A549 (cell line): ENCODE data around the gene RPTOR. TPM values are rescaled to one million over a fixed set of nuclear protein-coding genes. Genes with fewer than 3 reads are reported as not detected.

Experiments used
- ATAC-seq, 2 experiments: fragments of 200-7000 bp in 1 of 2; fragments of >200 bp in 1 of 2; cut with Nextera tagmentation in 1 of 2; cut with Tn5 transposase in 1 of 2; 3 replicates each; pipeline versions ENCODE4 v1.8.0 to v1.9.1; 2018 to 2020; ENCODE audit warnings: mild to moderate bottlenecking in 1 of 2, moderate library complexity in 1 of 2
- CTCF ChIA-PET: fragments of 300-600 bp; sonication (Branson Sonifier 250); formaldehyde crosslinking; extraction: SDS; loops from one replicate; lab custom pipeline; 2021; ENCODE audit warnings: antibody characterized with exemption, inconsistent platforms; lab: Yijun Ruan, JAX
- POLR2A ChIA-PET: fragments of 350-600 bp; formaldehyde crosslinking; extraction: SDS; loops from one replicate; lab custom pipeline; 2021; ENCODE audit warnings: antibody characterized with exemption, inconsistent platforms; lab: Yijun Ruan, JAX
- DNase-seq, 2 experiments: peaks; one replicate each; pipeline versions ENCODE4 v3.0.0 to v3.0.0-alpha.2; 2011 to 2016; ENCODE audit warnings: low read depth in 1 of 2, low spot score in 1 of 2
- FAIRE-seq: peaks from 2 replicates; lab custom pipeline; 2011; peaks lifted over from hg19 to GRCh38; lab: Jason Lieb, UNC
- H3K27ac ChIP-seq, 2 experiments: fragments of >200 bp; sonication (Bioruptor Twin); formaldehyde crosslinking; 3 replicates each; pipeline ENCODE4 v1.5.1; 2016 to 2017
- H3K4me1 ChIP-seq: fragments of >200 bp; sonication (Bioruptor Twin); formaldehyde crosslinking; 3 replicates; pipeline ENCODE4 v1.6.1; 2016
- H3K4me2 ChIP-seq: fragments of >200 bp; sonication (Bioruptor Twin); formaldehyde crosslinking; 3 replicates; pipeline ENCODE4 v1.6.1; 2016
- H3K4me3 ChIP-seq: fragments of >200 bp; sonication (Bioruptor Twin); formaldehyde crosslinking; 3 replicates; pipeline ENCODE4 v1.5.1; 2016
- H3K9me3 ChIP-seq: fragments of >200 bp; sonication (Bioruptor Twin); formaldehyde crosslinking; 3 replicates; pipeline ENCODE4 v1.6.1; 2016
- ATOH8 ChIP-seq: fragments of 250-450 bp; sonication (Bioruptor Pico); IDR thresholded peaks from 2 replicates; pipeline ENCODE4 v1.5.0; 2020; ENCODE audit warnings: low read depth, mild to moderate bottlenecking, moderate library complexity
- BCL3 ChIP-seq: fragments of >200 bp; sonication (Bioruptor Twin); formaldehyde crosslinking; IDR thresholded peaks from 3 replicates; pipeline ENCODE4 v1.6.1; 2016
- CBX2 ChIP-seq: fragments of 200-600 bp; sonication (generic); IDR thresholded peaks from 2 replicates; pipeline ENCODE4 v1.6.1; 2016; ENCODE audit warnings: low read depth, mild to moderate bottlenecking, borderline replicate concordance
- CEBPB ChIP-seq, 2 experiments: fragments of >200 bp in 1 of 2; sonication (Bioruptor Twin) in 1 of 2; formaldehyde crosslinking in 1 of 2; IDR thresholded peaks; 2 replicates each; pipeline ENCODE4 v1.6.1; 2012 to 2016
- CHD4 ChIP-seq: fragments of 200-600 bp; sonication (generic); IDR thresholded peaks from 2 replicates; pipeline ENCODE4 v1.6.1; 2016; ENCODE audit warnings: antibody characterized with exemption, mild to moderate bottlenecking, borderline replicate concordance
- E2F6 ChIP-seq: IDR thresholded peaks from 2 replicates; pipeline ENCODE4 v1.6.1; 2012; ENCODE audit warnings: low read depth, borderline replicate concordance
- EHF ChIP-seq: fragments of 250-450 bp; sonication (Bioruptor Pico); IDR thresholded peaks from 2 replicates; pipeline ENCODE4 v1.5.0; 2020; ENCODE audit warnings: mild to moderate bottlenecking
- EP300 ChIP-seq, 2 experiments: fragments of >200 bp; sonication (Bioruptor Twin); formaldehyde crosslinking; IDR thresholded peaks; 2 replicates in 1 of 2; 3 replicates in 1 of 2; pipeline ENCODE4 v1.6.1; 2016 to 2017
- FOSB ChIP-seq: fragments of 250-450 bp; sonication (Bioruptor Pico); IDR thresholded peaks from 2 replicates; pipeline ENCODE4 v1.5.0; 2020; ENCODE audit warnings: mild to moderate bottlenecking, moderate library complexity
- FOXS1 ChIP-seq: fragments of 250-450 bp; sonication (Bioruptor Pico); IDR thresholded peaks from 2 replicates; pipeline ENCODE4 v1.5.0; 2020; ENCODE audit warnings: mild to moderate bottlenecking, moderate library complexity
- GATA3 ChIP-seq: IDR thresholded peaks from 2 replicates; pipeline ENCODE4 v1.6.1; 2012; ENCODE audit warnings: borderline replicate concordance
- KDM1A ChIP-seq: fragments of 200-600 bp; sonication (generic); IDR thresholded peaks from 2 replicates; pipeline ENCODE4 v1.6.1; 2016; ENCODE audit warnings: low read depth, mild to moderate bottlenecking
- NFE2L2 ChIP-seq: fragments of 150-350 bp; conservative IDR thresholded peaks from 2 replicates; pipeline ENCODE4 v1.6.1; 2014; ENCODE audit warnings: low read length
- NR3C1 ChIP-seq: fragments of >200 bp; sonication (Bioruptor Twin); formaldehyde crosslinking; IDR thresholded peaks from 3 replicates; pipeline ENCODE4 v1.6.1; 2017
- PHF8 ChIP-seq: fragments of 200-600 bp; sonication (generic); IDR thresholded peaks from 2 replicates; pipeline ENCODE4 v1.6.1; 2016; ENCODE audit warnings: low read depth, mild to moderate bottlenecking, antibody characterized with exemption, moderate library complexity, borderline replicate concordance
- REST ChIP-seq: fragments of 200-600 bp; sonication (generic); IDR thresholded peaks from 2 replicates; pipeline ENCODE4 v1.6.1; 2016; ENCODE audit warnings: antibody characterized with exemption, mild to moderate bottlenecking, moderate library complexity
- RFX5 ChIP-seq: fragments of 450-650 bp; IDR thresholded peaks from 2 replicates; pipeline ENCODE4 v1.7.1; 2014; ENCODE audit warnings: antibody characterized with exemption, mild to moderate bottlenecking, moderate library complexity
- SMC3 ChIP-seq: fragments of >200 bp; sonication (Bioruptor Twin); formaldehyde crosslinking; IDR thresholded peaks from 3 replicates; pipeline ENCODE4 v1.6.1; 2018; ENCODE audit warnings: inconsistent platforms
- SREBF2 ChIP-seq: fragments of 450-650 bp; IDR thresholded peaks from 2 replicates; pipeline ENCODE4 v1.6.1; 2014; ENCODE audit warnings: mild to moderate bottlenecking, moderate library complexity
- TFCP2L1 ChIP-seq: fragments of 250-450 bp; sonication (Bioruptor Pico); IDR thresholded peaks from 2 replicates; pipeline ENCODE4 v1.5.0; 2021; ENCODE audit warnings: mild to moderate bottlenecking
- ZC3H11A ChIP-seq: fragments of 450-650 bp; IDR thresholded peaks from 2 replicates; pipeline ENCODE4 v1.6.1; 2014; ENCODE audit warnings: antibody characterized with exemption, mild to moderate bottlenecking
- ZFP36 ChIP-seq: fragments of 450-650 bp; IDR thresholded peaks from 2 replicates; pipeline ENCODE4 v1.6.1; 2014; ENCODE audit warnings: borderline replicate concordance; ENCODE audit not compliant: partially characterized antibody
- WGBS: methylation state at CpG from one replicate; pipeline ENCODE4 v1.1.6; 2017; ENCODE audit errors: missing lambda C conversion rate; 5-methylcytosine and 5-hydroxymethylcytosine counted together
- polyA plus RNA-seq, 4 experiments: library from polyadenylated mRNA; depleted of rRNA in 3 of 4; stranded (reverse); fragments of >200 nt; fragmentation: RNase III in 1 of 4; extraction: RNeasy Plus Mini Kit Qiagen cat#74134 plus additional on column Dnase treatment in 1 of 4; gene quantifications; 2 replicates in 3 of 4; 3 replicates in 1 of 4; pipeline ENCODE4 v1.2.3, GENCODE V29; 2011 to 2017
- TF ChIP-seq, protein P1 (sequence below): IDR thresholded peaks from 2 replicates; pipeline ENCODE4 v1.6.1; 2012

The RPTOR gene
- polyA plus RNA-seq, 2 of the 4 experiments (the other 2 are of a cell fraction) = 10.8 to 27.1 TPM

DNA sequence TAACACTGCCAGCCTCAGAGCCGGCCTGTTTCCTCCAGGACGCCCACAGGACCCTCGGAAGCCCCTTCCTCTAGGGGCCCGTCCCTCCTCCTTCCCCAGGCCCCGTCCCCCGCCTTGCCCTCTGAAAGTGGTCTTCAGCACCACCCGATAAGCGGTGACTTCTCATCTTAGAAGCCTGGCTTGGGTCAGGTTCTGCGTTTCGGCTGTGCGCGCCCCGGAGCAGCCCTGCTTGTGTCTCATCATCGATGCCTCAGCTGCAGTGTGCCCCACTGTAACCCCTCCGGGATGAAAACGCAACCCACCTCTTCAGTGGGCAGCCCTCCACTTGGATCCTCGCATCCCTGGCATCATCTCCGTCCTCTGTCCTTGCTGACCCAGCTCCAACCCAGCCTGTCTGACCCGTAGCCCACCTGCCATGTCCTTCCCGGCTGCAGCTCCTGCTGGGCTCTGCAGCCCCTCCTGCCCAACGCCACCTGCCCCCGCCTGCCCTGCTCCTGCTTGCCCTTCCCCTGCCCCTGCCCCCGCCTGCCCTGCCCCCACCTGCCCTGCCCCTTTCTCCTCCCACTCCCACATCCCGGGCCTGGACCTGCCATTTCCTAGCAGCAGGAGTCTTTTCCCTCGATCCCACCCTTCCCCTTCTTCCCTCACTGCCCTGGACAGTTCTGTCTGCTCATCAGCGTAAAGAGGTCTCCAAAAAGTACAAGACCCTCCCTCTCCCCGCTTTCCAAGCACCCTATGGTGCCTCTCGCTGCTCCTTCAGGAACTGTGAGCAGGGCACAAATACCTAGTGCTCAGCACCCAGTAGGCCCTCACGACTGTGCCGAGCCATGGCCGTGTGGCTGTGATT is 334.5 kb downstream of the RPTOR start:
- TF ChIP-seq REST = no peak
- no peak for TF ChIP-seq SREBF2
- no peak for TF ChIP-seq PHF8
- no peak for TF ChIP-seq CHD4
- no peak for TF ChIP-seq FOXS1 (CRISPR knock-in tag)
- no peak for TF ChIP-seq SMC3
- TF ChIP-seq E2F6 = no peak
- no peak for TF ChIP-seq BCL3
- no peak for TF ChIP-seq ATOH8
- TF ChIP-seq CBX2 = no peak
- TF ChIP-seq, protein P1, sequence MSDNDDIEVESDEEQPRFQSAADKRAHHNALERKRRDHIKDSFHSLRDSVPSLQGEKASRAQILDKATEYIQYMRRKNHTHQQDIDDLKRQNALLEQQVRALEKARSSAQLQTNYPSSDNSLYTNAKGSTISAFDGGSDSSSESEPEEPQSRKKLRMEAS = no peak
- WGBS = 88% methylated on average over 29 of the region's 31 CpGs
- FAIRE-seq (no peak), DNase-seq (no peak), ATAC-seq (no peak)
- no peaks in the 10 kb centered on the region for H3K9me3 ChIP-seq
- no peak overlapping the region for H3K4me3 ChIP-seq
- POLR2A ChIA-PET = no interaction called here
- H3K4me2 ChIP-seq = no peak overlapping the region
- H3K27ac ChIP-seq = no peak overlapping the region
- CTCF ChIA-PET = interaction anchor here (1.3 to 1.5 kb wide), 3 partner anchors 10 to 21 kb away, joined by 3 to 9 read pairs (median 5); no protein-coding TSS in a partner anchor
- H3K4me1 ChIP-seq = no peaks in the 10 kb centered on the region

GRCh38 chr17:80879723-80880647 is 335.3 kb downstream of the RPTOR start:
- FAIRE-seq (no peak), DNase-seq (no peak), ATAC-seq (no peak)
- no peak overlapping the region for H3K27ac ChIP-seq
- H3K4me1 ChIP-seq = no peaks in the 10 kb centered on the region
- CTCF ChIA-PET = interaction anchor here (0.7 to 2.9 kb wide), 6 partner anchors 9 to 304 kb away, joined by 3 to 11 read pairs (median 7); no protein-coding TSS in a partner anchor
- H3K4me2 ChIP-seq = no peak overlapping the region
- H3K4me3 ChIP-seq = no peak overlapping the region
- TF ChIP-seq ZFP36 (no peak), FOSB (no peak), NR3C1 (no peak), EHF (no peak), KDM1A (no peak), NFE2L2 (no peak), ZC3H11A (no peak), RFX5 (no peak), TFCP2L1 (CRISPR knock-in tag) (no peak), EP300 (IDR thresholded peaks at IDR 0.05) (no peak), CEBPB (IDR thresholded peaks at IDR 0.05) (no peak), GATA3 (no peak)
- 89% methylated on average over 35 of the region's 35 CpGs for WGBS
- H3K9me3 ChIP-seq = no peaks in the 10 kb centered on the region
- POLR2A ChIA-PET = no interaction called here
